Measurements from ENCODE around the gene CRYZ.
A peak's percentile ranks its signal among the peaks of the same experiment; 100 is the strongest.

Gene CRYZ

GRCh38 chr1:74729741-74730478, 2.9 kb downstream of the CRYZ start:
- DNase-seq: no peak

GRCh38 chr1:74728736-74729135, 4.1 kb downstream of the CRYZ start:
- DNase-seq: no peak

DNA sequence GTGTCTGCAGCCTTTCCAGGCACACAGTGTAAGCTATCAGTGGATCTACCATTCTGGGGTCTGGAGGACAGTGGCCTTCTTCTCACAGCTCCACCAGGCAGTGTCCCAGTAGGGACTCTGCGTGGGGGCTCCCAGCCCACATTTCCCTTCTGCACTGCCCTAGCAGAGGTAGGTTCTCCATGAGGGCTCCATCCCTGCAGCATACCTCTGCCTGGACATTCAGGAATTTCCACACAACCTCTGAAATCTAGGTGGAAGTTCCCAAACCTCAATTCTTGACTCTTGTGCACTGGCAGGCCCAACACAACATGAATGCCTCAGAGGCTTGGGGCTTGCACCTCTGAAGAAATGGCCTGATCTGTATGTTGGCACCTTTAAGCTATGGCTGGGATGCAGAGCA, 6.8 kb downstream of the CRYZ start:
- no peak for DNase-seq

- no peak for DNase-seq
Measured at GRCh38 chr1:74717626-74718025, 15.2 kb downstream of the CRYZ start.

DNA sequence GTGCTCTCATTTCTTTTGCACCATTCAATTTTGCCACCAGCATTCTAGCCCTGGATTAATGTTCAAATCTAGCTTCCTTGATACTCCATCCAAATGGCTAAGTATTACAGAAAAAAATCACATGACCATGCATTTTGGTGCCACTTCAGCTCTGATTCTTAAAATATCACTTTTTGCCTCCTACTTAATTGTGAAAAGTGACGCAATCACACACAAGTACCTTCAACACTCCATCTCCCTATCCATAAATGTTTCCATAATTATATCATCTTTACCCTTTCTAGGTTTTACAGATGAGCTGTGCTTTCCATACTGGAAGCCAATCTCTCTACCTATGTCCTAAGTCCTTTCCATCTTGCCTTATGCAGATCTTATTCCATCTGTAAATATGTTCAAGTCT, 16.0 kb downstream of the CRYZ start:
- DNase-seq: no peak

DNA sequence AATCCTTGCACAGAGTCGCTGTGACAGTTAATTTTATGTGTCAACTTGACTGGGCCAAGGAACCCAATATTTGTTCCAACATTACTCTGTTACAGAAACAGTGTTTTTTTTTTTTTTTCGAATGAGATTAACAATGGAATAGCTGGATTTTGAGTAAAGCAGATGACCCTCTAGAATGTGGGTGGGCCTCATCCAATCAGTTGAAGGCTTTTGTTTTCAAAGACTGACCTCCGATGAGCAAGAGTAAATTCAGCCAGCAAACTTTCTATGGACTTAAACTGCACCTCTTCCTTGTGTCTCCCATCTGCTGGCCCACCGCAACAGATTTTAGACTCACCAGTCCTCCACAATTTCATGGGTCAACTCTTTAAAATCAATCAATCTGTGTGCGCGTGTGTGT, 17.0 kb downstream of the CRYZ start:
- no peak for DNase-seq

DNA sequence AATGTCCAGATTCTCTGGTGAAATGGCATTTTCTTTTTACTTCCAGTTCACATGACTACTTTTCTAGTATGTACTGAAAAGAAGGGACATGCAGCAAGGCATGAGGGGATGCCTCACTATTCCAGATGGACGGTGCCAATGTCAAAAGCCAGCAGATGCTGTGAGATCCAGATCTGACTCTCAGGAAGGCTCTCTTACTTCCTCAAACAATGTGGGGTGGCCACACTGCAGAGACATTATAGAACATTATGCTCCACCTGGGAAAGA, 17.7 kb downstream of the CRYZ start:
- no peak for DNase-seq

DNA sequence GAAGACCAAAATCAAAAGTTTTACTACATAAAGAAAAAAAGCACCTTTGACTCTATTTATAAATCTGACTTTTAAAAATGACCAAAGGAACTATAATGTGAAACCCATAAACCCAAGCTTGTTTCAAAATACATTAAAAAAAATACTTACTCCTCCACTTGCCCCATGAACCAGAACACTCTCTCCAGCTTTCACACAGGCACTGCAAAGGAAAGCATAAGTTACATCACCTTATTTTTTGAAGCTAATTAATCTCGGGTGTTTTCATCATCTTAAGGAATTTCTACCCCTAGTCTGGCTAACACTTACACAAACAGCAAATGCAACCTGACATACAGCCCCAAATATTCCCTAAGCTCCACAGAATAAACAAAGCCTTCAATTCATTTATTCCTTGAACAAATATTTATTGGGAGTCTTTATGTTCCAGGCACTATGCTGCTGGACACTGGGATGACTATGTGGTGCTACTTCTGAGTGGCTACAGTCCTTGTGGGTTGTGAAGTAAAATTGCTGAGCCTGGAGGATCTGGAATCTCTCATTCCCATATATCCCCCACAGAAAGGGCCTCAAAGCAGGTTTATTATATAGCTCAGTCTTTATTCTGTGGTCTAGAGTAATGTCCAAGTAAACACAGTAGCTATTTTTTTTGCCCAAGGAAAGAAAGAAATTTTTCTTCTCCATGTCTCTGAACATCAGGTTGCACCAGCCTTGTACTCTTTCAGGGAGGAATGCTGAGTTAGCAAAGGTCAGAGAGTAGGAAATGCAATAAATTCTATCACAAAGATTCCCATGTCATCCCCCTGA, 18.2 kb downstream of the CRYZ start:
- no peak for DNase-seq

DNA sequence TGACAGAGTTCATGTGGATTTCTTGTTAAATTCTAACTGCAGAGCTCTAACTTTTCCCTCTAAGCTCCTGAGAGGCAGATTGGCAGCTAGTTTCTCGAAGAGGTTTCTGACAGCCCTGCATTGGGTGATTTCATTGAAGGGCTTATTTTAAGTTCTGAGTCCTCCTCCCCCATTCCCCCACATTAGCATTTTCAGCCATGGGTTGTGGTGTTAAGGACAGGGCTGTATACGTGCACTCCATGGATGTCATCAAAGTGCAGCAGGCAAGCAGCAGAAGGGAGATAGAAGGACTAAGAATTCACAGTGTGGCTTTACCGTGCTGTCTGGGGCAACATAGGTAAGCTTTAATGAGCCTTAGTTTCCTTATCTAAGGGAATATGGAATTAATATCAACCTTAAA, 19.0 kb downstream of the CRYZ start:
- DNase-seq: no peak

GRCh38 chr1:74712881-74713280, 20.0 kb downstream of the CRYZ start:
- DNase-seq: no peak

DNA sequence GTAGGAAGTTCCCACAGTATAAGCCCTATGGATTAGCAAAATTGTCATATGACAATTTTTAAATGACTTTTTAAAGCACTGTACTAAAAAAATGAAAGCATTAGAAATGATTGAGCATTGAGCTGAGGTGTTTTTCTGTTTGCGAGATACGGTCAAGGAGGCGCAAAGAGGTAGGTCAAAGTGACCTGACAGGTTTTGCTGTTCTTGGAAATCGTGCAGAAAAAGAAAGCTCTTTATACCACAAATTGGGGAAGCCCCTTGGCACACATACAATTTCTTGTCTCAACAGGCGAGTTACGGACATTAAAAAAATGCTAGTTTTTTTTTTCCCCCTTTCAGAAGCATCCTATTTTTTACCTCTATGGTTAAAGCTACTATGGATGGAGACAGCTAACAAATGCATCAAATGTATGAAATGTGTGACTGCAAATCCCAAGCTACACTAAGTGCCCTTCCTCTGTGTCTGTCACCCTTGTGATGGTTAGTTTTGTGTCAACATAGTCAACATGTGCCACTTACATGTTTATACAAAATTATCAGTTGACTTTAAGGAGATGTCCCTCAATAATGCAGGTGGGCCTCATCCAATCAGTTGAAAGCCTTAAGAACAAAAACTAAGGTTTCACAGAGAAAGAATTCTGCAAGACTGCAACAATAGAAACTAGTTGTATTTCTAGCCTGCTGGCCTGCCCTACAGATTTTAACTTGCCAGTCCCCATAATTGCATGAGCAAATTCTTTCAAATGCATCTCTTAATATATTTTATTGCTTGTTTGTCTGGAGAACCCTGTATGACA, 29.3 kb downstream of the CRYZ start:
- no peak for DNase-seq

GRCh38 chr1:74699331-74699730, 33.5 kb downstream of the CRYZ start:
- no peak for DNase-seq

DNA sequence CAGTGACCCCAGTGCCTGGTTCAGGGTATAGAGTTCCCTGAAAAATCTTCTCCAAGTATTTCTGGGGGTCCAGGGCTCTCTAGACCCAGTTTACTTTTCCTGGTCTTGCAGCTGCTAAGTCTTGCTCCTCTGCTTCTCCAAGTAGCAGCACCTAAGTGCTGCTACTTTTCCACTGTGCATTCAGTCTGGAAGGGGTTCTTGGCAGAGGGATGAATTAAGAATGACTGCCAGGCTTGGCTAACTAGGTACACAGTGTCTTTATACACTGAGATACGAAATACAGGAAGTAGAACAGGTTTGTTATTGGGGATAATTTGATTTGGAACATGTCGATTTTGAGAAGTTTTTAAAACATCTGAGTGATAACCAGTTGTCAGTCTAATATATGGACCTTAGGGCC, 35.0 kb downstream of the CRYZ start:
- DNase-seq: no peak

DNA sequence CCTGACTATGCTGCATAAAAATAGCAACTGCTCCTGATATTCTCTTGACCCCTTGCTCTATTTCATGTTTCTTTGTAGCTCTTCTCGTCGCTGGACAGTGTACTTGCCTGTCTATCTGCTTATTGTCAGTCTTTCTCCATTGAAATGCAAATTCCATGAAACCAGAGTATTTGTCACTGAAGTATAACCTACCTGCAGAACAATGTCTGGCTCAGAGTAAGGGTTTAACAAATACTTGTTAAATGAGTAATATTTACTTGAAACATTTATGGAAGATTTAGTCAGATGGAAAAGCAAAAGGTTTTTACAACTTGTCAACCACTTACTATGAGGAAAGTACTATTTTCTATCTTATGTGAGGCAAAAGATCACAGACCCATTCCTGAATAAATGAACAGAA, 39.4 kb downstream of the CRYZ start:
- DNase-seq: no peak

DNA sequence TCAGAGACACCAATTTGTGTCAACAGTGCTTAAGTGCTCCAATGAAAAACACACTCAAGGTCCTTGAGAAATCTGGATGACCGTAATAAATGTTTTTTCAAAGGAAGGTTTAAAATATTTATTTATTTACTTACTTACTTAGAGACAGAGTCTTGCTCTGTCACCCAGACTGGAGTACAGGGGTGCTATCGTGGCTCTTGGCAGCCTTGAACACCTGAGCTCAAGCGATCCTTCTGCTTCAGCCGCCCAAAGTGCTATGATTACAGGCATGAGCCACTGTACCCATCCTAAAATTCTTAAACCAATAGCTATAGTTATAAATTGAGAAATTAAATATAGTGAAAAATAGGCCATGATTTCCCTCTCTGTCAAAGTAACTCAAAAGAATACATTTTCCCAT, 41.9 kb downstream of the CRYZ start:
- no peak for DNase-seq

DNA sequence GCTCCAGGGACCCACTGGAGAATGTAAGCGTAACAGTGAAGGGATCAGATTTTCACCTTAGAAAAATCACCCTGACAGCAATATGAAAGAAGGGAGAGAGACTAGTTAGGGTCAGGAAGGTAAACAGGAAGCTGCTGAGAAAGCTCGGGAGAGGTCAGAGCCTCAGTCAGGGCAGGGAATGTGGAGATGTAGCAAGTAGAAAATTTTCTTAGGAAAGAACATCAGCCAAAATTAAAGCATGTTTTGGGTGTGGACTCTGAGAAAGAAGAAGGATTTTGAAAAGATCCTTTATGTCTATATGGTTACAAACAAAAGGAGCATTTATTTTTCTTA, 42.5 kb downstream of the CRYZ start:
- DNase-seq: no peak

GRCh38 chr1:74689621-74690363, 43.1 kb downstream of the CRYZ start:
- DNase-seq: peak; percentile 55

- no peak for DNase-seq
Measured at GRCh38 chr1:74686928-74687327, 45.9 kb downstream of the CRYZ start.

DNA sequence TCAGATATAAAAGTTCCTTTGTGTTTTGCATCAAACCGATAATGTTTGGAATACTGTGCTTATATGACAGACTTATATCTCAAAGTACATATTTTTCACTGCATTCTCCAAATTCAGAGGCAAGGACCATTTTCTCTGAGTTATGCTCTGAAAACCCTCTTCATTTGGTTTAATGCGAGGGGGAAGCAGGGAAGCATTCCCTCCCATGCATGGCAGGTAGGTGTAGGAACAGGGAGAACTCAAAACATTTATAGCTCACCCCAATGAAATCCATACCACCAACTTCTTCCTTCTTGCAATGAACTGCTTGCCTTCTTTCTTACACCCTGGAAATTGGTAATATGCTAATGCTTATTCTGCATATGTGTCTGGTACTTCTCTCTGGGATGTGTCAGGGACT, 48.5 kb downstream of the CRYZ start:
- no peak for DNase-seq

- no peak for DNase-seq
Measured at GRCh38 chr1:74683656-74684055, 49.2 kb downstream of the CRYZ start.

- no peak for DNase-seq
Measured at GRCh38 chr1:74681851-74682250, 51.0 kb downstream of the CRYZ start.

DNA sequence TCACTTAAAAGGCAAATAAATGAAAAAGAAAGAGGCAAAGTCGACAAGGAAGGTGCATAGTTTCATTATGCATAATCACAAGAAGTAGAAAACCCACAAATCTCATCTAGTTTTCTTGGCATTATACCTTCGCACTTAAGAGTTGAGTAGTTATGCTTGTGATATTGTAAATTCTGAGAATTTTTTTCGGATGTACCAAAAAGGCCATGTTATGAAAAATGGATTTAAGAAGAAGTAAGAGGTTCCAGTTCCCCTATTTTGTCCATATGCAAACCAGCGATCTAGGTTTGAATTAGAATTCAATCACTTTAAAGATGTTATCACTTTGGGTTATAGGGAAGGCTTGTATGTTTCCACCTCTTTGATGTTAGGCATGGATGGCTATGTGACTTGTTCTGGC, 51.4 kb downstream of the CRYZ start:
- DNase-seq: no peak

- no peak for DNase-seq
Measured at GRCh38 chr1:74681001-74681400, 51.8 kb downstream of the CRYZ start.

DNA sequence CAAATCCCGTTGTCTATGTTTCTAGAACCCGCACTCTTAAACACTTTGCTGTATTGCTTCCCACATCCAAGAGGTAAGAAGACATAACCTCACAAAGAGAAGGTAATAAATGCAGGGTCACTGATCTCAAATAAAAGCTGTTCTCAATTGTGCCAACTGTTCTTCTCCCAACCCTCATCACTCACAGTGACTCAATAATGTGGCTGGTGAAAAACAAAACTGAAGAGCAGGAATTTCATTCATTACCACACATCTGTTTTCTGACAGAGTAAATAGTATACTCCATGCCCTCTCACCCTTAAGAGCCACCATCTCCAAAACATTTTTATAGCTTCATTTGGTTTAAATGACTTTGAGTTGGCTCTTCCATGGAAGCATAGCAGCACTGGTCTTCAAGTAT, 53.0 kb downstream of the CRYZ start:
- DNase-seq: no peak

All from stimulated activated CD8-positive, alpha-beta memory T cell treated with anti-CD3 and anti-CD28 coated beads, Interleukin-4, amount 100 ng/mL, for 48 hours (primary cell).